ENCODE data around the gene NOP53.

DNA sequence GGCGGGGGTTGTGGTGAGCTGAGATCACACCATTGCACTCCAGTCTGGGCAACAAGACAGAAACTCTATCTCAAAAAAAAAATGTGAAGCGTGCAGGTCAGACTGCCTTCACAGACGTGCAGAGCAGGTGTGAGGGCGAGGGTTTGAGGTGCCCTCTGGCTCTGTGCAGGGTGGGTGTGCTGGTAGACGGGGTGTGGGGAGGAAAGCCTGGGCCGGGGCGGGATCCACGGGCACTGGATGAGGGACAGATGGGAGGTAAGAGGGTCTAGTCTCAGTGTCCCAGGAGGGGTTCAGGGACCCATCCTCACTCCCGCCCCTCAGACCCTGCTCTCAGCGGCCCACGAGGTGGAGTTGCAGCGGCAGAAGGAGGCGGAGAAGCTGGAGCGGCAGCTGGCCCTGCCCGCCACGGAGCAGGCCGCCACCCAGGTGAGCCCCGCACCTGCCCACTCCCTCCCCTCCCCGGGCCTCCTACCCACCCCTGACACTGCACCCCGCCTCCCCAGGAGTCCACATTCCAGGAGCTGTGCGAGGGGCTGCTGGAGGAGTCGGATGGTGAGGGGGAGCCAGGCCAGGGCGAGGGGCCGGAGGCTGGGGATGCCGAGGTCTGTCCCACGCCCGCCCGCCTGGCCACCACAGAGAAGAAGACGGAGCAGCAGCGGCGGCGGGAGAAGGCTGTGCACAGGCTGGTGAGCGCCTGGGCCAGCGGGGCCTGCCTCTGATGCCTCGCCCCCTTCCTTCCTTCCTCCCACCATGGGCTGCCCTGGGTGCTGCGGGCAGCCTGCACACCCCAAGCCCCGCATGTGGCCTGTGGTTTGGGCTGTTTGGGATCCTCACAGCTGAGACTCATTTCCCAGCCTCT, 9.1 kb downstream of the NOP53 start:
- TF ChIP-seq POLR2A (IDR thresholded peaks at IDR 0.05) = no peak
- no peak for TF ChIP-seq CTCF (IDR thresholded peaks at IDR 0.05)

Measured in right lobe of liver (tissue), 4 donors.